HUES48 (cell line): Measurements from ENCODE around the gene PDE9A.

Experiments used
- H3K27ac ChIP-seq: one replicate; pipeline ENCODE4 v1.7.0; 2013; ENCODE audit warnings: low read depth, low read length, inconsistent platforms
- H3K27me3 ChIP-seq: 2 replicates; pipeline ENCODE4 v1.6.1; 2013; ENCODE audit warnings: mild to moderate bottlenecking, low read length; ENCODE audit not compliant: control insufficient read depth, insufficient read depth
- H3K36me3 ChIP-seq: 2 replicates; pipeline ENCODE4 v1.6.1; 2013; ENCODE audit warnings: low read length; ENCODE audit not compliant: control insufficient read depth, insufficient read depth
- H3K4me1 ChIP-seq: 2 replicates; pipeline ENCODE4 v1.6.1; 2013; ENCODE audit warnings: mild to moderate bottlenecking, low read length; ENCODE audit not compliant: control insufficient read depth, insufficient read depth
- H3K4me3 ChIP-seq: 2 replicates; pipeline ENCODE4 v1.5.1; 2013; ENCODE audit warnings: mild to moderate bottlenecking, low read depth, low read length
- H3K9ac ChIP-seq: 2 replicates; pipeline ENCODE4 v1.6.1; 2013; ENCODE audit warnings: mild to moderate bottlenecking, low read depth, low read length, moderate library complexity
- H3K9me3 ChIP-seq: 2 replicates; pipeline ENCODE4 v1.6.1; 2013; ENCODE audit warnings: low read length; ENCODE audit not compliant: control insufficient read depth, insufficient read depth

The PDE9A gene

DNA sequence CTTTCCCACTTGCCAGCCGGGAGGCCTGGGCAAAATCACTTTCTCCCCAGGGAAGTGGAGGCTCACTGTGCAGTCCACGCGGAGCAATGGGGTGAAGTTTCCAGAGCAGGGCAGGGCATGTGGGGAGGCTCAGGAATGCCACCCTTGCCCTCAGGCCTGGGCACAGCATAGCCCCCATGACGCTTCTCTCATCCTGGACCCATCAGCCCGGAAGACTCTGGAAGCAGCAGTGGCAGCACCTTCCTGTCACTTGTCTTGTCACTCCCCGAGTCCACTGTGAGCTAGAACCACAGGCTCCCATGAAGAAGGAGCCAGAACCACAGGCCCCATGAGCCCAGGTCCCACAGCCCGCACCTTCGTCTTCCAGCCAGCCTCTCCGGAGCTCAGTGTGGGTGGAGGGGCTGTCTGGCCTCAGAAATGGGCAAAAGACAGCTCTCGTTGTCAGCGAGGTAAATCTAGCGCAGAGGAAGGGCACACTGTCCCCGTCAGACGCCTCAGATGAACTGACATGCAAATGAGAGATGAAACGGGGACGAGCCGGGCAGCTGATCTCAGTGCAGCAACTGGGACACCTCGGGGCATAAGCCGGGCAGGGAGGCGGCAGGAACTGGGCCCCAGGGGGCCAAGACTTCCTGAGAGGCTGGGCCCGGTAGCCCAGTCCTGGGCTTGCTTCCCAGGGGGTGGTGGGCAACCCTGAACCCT lies 6.1 kb downstream of the PDE9A start:
- Histone ChIP-seq H3K27ac (no peak overlapping the region), H3K36me3 (peaks cover 17% of the 10 kb centered on the region), H3K9ac (no peak overlapping the region), H3K27me3 (no peaks in the 10 kb centered on the region), H3K4me3 (no peak overlapping the region), H3K9me3 (no peaks in the 10 kb centered on the region), H3K4me1 (peaks cover 26% of the 10 kb centered on the region)

DNA sequence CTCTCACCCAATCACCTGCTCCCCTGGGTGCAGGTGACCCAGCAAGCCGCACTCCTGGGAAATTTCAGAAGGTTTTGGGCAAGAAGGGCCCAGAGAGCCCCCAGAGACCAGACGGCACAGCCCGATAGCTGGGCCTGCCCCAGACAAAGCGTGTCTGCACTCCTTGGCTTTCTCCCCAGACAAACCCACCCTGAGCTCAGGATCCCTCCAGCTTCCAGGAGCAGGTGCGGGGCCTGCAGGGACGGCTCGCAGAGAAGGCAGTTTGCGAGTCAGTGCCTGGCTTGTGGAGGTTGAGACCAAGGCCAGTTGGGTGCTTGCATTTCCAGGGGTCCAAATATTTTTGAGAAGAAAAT lies 6.7 kb downstream of the PDE9A start:
- Histone ChIP-seq H3K9me3 (no peaks in the 10 kb centered on the region), H3K9ac (no peak overlapping the region), H3K27me3 (no peaks in the 10 kb centered on the region), H3K4me3 (no peak overlapping the region), H3K36me3 (peaks cover 17% of the 10 kb centered on the region), H3K4me1 (peaks cover 20% of the 10 kb centered on the region), H3K27ac (no peak overlapping the region)

DNA sequence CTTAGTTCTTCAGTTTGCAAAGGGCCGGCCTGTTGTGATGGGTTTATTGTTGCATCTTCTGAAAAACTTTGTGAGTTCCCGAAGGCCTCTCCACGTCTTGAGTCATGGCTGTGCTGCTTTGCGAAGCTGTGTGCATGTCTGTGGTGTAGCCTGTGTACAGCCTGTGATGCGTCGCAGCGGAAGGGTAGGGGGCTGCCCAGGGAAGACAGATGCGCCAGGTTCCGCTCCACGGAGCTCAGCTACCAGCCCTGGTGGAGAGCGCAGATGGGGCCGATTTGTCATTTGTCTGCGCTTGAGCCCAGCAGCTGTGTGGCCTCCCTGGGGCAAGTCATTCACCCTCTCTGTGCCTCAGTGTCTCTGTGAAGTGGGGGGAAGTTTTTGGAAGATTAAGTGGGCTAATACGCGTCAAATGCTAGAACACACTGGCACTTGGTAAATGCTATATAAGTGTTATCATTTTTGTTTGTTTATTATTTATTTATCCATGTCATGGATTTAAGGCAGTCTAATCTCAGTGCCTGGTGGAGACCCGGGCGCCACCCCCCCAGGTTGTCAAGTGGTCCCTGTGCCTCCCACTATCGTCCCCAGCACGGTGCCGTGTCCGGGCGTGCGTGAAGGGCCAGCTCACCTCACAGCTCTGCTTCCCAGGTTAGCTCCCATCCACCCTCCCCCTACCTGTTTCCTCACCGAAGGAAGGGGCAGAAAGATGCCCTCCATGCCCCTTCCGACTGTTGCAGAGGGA lies 8.4 kb downstream of the PDE9A start:
- Histone ChIP-seq H3K27me3 (no peaks in the 10 kb centered on the region), H3K27ac (no peak overlapping the region), H3K4me1 (peaks cover 10% of the 10 kb centered on the region; the same call in 1 of the 2 replicates)

DNA sequence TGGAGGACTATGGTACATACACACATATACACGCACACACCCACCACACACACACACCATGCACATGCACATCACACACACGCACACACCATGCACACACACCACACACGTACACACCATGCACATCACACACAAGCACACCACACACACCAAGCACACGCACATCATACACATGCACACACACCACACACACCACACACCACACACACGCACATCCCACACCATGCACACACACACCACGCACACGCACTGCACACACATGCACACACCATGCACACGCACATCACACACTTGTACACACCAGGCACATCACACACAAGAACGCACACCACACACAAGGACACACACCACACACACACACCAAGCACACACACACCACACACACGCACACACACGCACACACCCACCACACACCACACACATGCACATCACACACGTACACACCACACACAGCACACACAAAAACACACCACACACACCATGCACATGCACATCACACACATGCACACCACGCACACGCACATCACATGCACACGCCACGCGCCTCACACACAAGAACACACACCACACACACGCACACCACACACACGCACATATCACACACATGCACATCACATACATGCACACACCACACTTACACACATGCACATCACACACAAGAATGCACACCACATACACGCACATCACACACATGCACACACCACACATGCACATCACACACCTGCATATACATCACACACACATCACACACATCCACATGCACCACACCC lies 9.2 kb downstream of the PDE9A start:
- H3K9ac ChIP-seq: no peak overlapping the region
- peaks cover 17% of the 10 kb centered on the region for H3K36me3 ChIP-seq
- no peak overlapping the region for H3K4me3 ChIP-seq
- no peaks in the 10 kb centered on the region for H3K27me3 ChIP-seq
- H3K4me1 ChIP-seq: peaks cover 14% of the 10 kb centered on the region
- no peaks in the 10 kb centered on the region for H3K9me3 ChIP-seq
- H3K27ac ChIP-seq: no peak overlapping the region

More for the DNA sequence above, 8.4 kb downstream of the PDE9A start:
- Histone ChIP-seq H3K9me3 (no peaks in the 10 kb centered on the region), H3K9ac (no peak overlapping the region), H3K36me3 (peaks cover 17% of the 10 kb centered on the region), H3K4me3 (no peak overlapping the region)

DNA sequence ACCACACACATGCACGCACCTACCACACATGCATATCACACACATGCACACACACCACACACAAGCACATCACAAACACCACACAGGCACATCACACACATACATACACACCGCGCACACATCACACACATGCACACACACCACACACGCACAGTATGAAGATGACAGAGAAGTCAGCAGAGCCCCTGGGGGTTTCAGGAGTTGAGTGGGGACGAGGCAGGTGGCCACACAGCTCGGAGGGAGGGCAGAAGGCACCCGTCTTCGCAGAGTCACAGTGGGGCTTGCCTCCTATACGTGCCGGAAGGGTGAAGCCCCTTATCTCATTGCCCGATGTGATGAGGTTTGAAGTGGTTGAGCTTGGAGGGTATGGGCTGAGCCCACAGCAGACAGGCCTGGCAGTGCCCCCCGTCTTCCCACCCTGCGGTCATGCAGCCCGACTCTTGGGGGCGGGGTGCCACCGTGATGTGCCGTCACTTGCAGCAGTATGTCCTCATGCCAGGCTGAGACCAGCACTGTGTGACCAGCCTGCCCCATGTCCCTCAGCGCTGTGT lies 9.9 kb downstream of the PDE9A start:
- Histone ChIP-seq H3K4me1 (peaks cover 18% of the 10 kb centered on the region), H3K4me3 (no peak overlapping the region), H3K9me3 (no peaks in the 10 kb centered on the region), H3K36me3 (peaks cover 17% of the 10 kb centered on the region), H3K27ac (no peak overlapping the region), H3K27me3 (no peaks in the 10 kb centered on the region), H3K9ac (no peak overlapping the region)

DNA sequence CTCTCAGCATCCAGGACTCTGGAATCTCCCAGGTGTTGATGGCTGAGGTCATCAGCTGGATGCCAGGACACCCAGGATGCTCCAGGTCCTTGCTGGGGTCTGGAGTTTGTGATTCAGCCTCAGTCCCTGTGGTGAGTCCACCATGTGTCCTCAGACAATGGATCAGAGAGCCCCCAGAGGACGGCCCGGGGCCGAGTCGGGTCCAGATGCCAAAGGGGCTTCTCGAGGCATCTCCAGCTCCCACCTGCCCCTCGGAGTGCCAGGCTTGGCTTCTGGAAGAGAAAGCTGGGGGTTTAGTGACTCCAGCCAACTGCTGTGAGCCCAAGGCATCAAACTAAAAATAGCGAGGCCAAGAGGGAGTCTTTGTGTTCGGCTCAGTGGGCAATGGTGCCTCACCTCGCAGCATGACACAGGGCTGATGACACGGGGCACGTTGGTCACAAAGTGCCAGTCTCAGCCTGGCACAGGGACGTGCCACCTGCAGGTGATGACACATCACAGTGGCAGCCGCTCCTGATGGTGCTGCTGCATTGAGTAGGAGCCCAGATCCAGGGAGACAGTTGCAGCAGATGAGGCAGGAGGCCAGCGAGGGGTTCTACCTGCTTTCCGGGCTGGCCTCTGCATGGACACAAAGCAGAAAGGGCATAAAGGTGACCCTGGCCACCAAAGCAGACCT lies 10.6 kb downstream of the PDE9A start:
- peaks cover 17% of the 10 kb centered on the region for H3K36me3 ChIP-seq
- peaks cover 25% of the 10 kb centered on the region for H3K4me1 ChIP-seq
- H3K9me3 ChIP-seq: no peaks in the 10 kb centered on the region
- no peak overlapping the region for H3K27ac ChIP-seq
- no peak overlapping the region for H3K4me3 ChIP-seq
- H3K9ac ChIP-seq: no peak overlapping the region
- no peaks in the 10 kb centered on the region for H3K27me3 ChIP-seq

DNA sequence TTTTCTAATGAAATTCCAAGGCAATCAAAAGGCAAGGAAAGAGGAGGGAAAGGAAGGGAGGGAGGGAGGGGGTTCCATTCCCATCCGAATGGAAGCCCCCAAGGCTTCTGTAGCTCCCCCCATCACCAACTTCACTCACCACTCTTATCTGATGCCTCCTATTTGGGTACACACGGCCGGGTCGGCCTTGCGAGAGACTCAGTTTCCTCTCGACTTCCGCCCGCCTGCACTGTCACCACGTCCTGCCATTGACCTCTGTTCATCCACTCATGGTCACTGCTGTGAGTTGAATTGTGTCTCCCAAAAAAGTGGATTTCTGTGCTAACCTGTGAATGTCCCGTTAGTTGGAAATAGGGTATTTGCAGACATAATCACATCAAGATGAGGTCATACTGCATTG lies 11.2 kb downstream of the PDE9A start:
- H3K9ac ChIP-seq: no peak overlapping the region
- H3K9me3 ChIP-seq: no peaks in the 10 kb centered on the region
- no peak overlapping the region for H3K4me3 ChIP-seq
- H3K27me3 ChIP-seq: no peaks in the 10 kb centered on the region
- H3K4me1 ChIP-seq: peaks cover 30% of the 10 kb centered on the region
- H3K36me3 ChIP-seq: peaks cover 17% of the 10 kb centered on the region
- H3K27ac ChIP-seq: no peak overlapping the region

DNA sequence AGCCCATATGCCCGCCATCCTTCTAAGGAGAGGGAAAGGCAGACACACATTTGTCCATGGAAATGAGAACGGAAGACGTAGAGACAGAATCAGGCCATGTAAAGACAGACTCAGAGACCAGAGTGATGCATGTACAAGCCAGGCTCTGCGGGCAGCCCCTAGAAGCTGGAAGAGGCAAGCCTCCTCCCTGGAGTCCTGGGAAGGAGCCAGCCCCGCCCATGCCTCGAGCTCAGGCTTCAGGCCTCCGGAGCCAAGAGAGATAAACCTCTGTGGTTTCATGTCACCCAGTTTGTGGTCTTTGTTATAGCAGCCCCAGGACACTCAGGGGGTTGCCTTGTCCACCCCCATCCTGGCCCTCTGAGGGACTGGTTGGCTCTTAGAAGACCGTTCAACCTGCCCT lies 11.6 kb downstream of the PDE9A start:
- peaks cover 20% of the 10 kb centered on the region for H3K36me3 ChIP-seq
- no peaks in the 10 kb centered on the region for H3K9me3 ChIP-seq
- H3K27me3 ChIP-seq: no peaks in the 10 kb centered on the region
- no peak overlapping the region for H3K9ac ChIP-seq
- no peak overlapping the region for H3K27ac ChIP-seq
- no peak overlapping the region for H3K4me3 ChIP-seq
- peaks cover 30% of the 10 kb centered on the region for H3K4me1 ChIP-seq

DNA sequence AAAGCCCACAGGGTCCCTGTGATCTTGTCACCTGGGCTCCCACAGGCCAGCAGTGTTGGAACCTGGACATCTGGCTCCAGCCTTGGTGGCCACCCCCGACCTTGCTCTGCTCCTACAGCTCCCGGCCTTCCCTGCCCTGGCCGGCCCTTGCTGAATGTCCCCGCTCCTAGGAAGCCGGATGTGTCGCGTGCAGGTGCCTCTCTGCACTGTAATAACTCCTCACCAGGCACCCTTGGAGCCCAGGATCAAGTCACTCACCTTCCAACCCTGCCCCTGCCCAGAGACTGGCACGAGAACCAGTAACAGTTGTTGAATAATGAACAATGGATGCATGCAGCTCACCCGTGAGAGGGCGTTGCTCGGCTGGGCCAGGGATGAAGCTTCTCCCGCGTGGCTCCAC lies 12.1 kb downstream of the PDE9A start:
- Histone ChIP-seq H3K9me3 (no peaks in the 10 kb centered on the region), H3K4me3 (no peak overlapping the region), H3K4me1 (peaks cover 30% of the 10 kb centered on the region), H3K9ac (no peak overlapping the region), H3K36me3 (peaks cover 25% of the 10 kb centered on the region), H3K27ac (no peak overlapping the region), H3K27me3 (no peaks in the 10 kb centered on the region)

DNA sequence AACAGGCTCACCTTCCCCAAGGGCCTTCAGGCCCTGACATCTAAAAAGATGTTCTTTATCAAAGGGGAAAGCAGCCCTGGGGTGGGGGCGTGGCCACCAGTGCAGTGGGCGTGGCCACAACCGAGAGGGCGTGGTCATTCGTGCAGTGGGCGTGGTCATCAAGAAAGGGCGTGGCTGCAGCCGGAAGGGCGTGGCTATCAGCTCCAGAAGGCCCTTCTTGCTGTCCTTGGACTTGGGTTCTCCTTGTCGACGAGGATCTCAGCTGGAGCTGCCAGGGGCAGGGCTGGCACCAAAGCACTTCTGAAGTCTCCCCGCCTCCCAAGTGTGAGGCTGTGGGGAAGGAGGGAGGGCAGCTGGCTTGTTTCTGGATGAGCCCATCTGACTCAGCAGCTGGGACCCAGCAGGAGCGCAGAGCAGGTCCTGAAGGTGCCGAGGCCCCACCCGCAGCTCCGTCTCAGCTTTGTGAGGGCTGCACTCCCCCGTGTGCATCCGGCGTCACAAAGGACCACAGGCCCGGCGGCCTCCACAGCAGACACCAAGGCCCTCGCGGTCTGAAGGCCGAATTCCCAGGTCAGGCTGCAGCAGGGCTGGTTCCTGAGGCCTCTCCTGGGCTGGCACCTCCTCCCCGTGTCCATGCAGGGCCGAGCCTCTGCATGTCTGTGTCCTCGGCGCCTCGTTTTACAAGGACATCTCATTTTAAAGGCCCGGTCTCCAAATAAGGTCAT lies 12.8 kb downstream of the PDE9A start:
- H3K9ac ChIP-seq: no peak overlapping the region
- H3K4me3 ChIP-seq: no peak overlapping the region
- no peaks in the 10 kb centered on the region for H3K9me3 ChIP-seq
- H3K27me3 ChIP-seq: no peaks in the 10 kb centered on the region
- peaks cover 28% of the 10 kb centered on the region for H3K36me3 ChIP-seq
- no peak overlapping the region for H3K27ac ChIP-seq
- peaks cover 33% of the 10 kb centered on the region for H3K4me1 ChIP-seq
